Tibial nerve (tissue), 4 donors: ENCODE measurements around the gene ENPP1. TPM values are rescaled to one million over a fixed set of nuclear protein-coding genes. Genes with fewer than 3 reads are reported as not detected.
A peak's percentile ranks its signal among the peaks of the same experiment; 100 is the strongest.

Source experiments
- DNase-seq, 2 donors: peaks; one replicate each; pipeline ENCODE4 v3.0.0-alpha.2; 2019; ENCODE audit warnings: low spot score in 2 of 2
- H3K27ac ChIP-seq, 4 donors: fragments of 200-600 bp; sonication (generic) in 3 of 4; one replicate each; pipeline ENCODE4 v1.5.1; 2017 to 2019; ENCODE audit warnings: mild to moderate bottlenecking in 1 of 4
- H3K27me3 ChIP-seq, 2 donors: fragments of 200-600 bp; sonication (generic) in 1 of 2; one replicate each; pipeline versions ENCODE4 v1.5.1 to v1.6.0; 2017 to 2019
- H3K36me3 ChIP-seq, 3 donors: fragments of 200-600 bp; sonication (generic); one replicate each; pipeline ENCODE4 v1.5.1; 2018 to 2019
- H3K4me1 ChIP-seq, 4 donors: fragments of 200-600 bp; sonication (generic) in 3 of 4; one replicate each; pipeline ENCODE4 v1.5.1; 2017 to 2019
- H3K4me3 ChIP-seq, 4 donors: fragments of 200-600 bp; sonication (generic) in 3 of 4; one replicate each; pipeline ENCODE4 v1.5.1; 2017 to 2019; ENCODE audit warnings: mild to moderate bottlenecking in 1 of 4, moderate library complexity in 1 of 4
- H3K9me3 ChIP-seq, 4 donors: fragments of 200-600 bp; sonication (generic) in 3 of 4; one replicate each; pipeline ENCODE4 v1.5.1; 2017 to 2019
- EP300 ChIP-seq, 2 donors: sonication (generic); formaldehyde crosslinking; IDR thresholded peaks; one replicate each; pipeline ENCODE4 v1.6.1; 2017; ENCODE audit warnings: antibody characterized with exemption in 2 of 2, mild to moderate bottlenecking in 1 of 2
- POLR2A ChIP-seq, 2 donors: fragments of 450-650 bp; IDR thresholded peaks; one replicate each; pipeline ENCODE4 v1.6.1; 2017; ENCODE audit warnings: antibody characterized with exemption in 2 of 2, mild to moderate bottlenecking in 2 of 2, moderate library complexity in 2 of 2
- WGBS, 2 donors: methylation state at CpG; one replicate each; pipeline ENCODE4 v1.1.5; 2018; 5-methylcytosine and 5-hydroxymethylcytosine counted together
- total RNA-seq, 4 donors: library from RNA; depleted of rRNA; stranded (reverse); fragments of >200 nt; gene quantifications; one replicate each; pipeline ENCODE4 v1.1.0, GENCODE V29; 2016
- TF ChIP-seq, protein P1 (sequence below), 5 experiments: fragments of 200-600 bp in 3 of 5; fragments of 450-650 bp in 2 of 5; sonication (generic) in 3 of 5; IDR thresholded peaks; one replicate each; pipeline ENCODE4 v1.5.1; 2016 to 2019; ENCODE audit warnings: antibody characterized with exemption in 5 of 5, mild to moderate bottlenecking in 3 of 5, moderate library complexity in 2 of 5

ENPP1 gene
- total RNA-seq, 4 donors from 2014 or later, result 11.8 to 22.8 (median 18.7) TPM

GRCh38 chr6:131831886-131832285 lies 24.1 kb downstream of the ENPP1 start:
- 40 to 48% methylated on average over 1 of the region's 1 CpG for WGBS, 2 donors
- H3K9me3 ChIP-seq, result no peaks in the 10 kb centered on the region
- H3K27ac ChIP-seq, result peak overlapping the region in 2 of 4 donors; percentile 41 to 48
- H3K36me3 ChIP-seq, result no peaks in the 10 kb centered on the region
- no peak overlapping the region for H3K4me3 ChIP-seq
- no peaks in the 10 kb centered on the region for H3K27me3 ChIP-seq
- H3K4me1 ChIP-seq, result peaks cover 0 to 12% (median 0%) of the 10 kb centered on the region in 4 donors
- TF ChIP-seq EP300 (IDR thresholded peaks at IDR 0.05), result no peak
- TF ChIP-seq, protein P1, sequence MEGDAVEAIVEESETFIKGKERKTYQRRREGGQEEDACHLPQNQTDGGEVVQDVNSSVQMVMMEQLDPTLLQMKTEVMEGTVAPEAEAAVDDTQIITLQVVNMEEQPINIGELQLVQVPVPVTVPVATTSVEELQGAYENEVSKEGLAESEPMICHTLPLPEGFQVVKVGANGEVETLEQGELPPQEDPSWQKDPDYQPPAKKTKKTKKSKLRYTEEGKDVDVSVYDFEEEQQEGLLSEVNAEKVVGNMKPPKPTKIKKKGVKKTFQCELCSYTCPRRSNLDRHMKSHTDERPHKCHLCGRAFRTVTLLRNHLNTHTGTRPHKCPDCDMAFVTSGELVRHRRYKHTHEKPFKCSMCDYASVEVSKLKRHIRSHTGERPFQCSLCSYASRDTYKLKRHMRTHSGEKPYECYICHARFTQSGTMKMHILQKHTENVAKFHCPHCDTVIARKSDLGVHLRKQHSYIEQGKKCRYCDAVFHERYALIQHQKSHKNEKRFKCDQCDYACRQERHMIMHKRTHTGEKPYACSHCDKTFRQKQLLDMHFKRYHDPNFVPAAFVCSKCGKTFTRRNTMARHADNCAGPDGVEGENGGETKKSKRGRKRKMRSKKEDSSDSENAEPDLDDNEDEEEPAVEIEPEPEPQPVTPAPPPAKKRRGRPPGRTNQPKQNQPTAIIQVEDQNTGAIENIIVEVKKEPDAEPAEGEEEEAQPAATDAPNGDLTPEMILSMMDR (IDR thresholded peaks at IDR 0.05), result no peak
- DNase-seq, result no peak

GRCh38 chr6:131832363-131832762 lies 24.5 kb downstream of the ENPP1 start:
- no peaks in the 10 kb centered on the region for H3K36me3 ChIP-seq
- no peaks in the 10 kb centered on the region for H3K9me3 ChIP-seq
- TF ChIP-seq, protein P1 (IDR thresholded peaks at IDR 0.05), result no peak
- TF ChIP-seq EP300 (IDR thresholded peaks at IDR 0.05) (no peak), POLR2A (IDR thresholded peaks at IDR 0.05) (no peak)
- no peaks in the 10 kb centered on the region for H3K27me3 ChIP-seq
- peaks cover 0 to 12% (median 0%) of the 10 kb centered on the region in 4 donors for H3K4me1 ChIP-seq
- peak overlapping the region in 1 of 4 donors; percentile 41 for H3K27ac ChIP-seq
- no peak overlapping the region for H3K4me3 ChIP-seq
- WGBS, 2 donors, result 87 to 89% methylated on average over 1 of the region's 1 CpG
- DNase-seq, result no peak

DNA sequence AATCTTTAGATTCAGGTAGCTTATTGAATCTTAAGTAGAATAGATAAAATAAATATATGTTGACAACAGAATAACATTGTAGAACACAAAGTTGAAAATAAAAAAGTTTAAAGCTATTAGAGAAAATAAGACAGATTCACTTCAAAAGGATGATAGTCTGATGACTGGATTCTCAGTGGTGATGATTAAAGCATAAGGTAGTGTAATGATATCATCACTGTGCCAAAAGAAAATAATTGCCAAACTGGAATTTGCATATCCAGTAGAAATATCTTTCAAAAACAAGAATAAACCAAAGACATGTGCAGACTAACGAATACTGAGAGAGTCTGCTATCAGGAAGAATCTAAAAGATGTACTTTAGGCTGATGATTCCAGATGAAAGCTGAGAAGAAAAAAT lies 30.2 kb downstream of the ENPP1 start:
- no peaks in the 10 kb centered on the region for H3K4me1 ChIP-seq
- H3K27me3 ChIP-seq, result no peaks in the 10 kb centered on the region
- no peaks in the 10 kb centered on the region for H3K9me3 ChIP-seq
- H3K4me3 ChIP-seq, result no peak overlapping the region
- no peak for TF ChIP-seq EP300 (IDR thresholded peaks at IDR 0.05)
- TF ChIP-seq POLR2A (IDR thresholded peaks at IDR 0.05), result no peak
- TF ChIP-seq, protein P1 (IDR thresholded peaks at IDR 0.05), result no peak
- H3K36me3 ChIP-seq, result no peaks in the 10 kb centered on the region
- H3K27ac ChIP-seq, result no peak overlapping the region
- 89 to 90% methylated on average over 1 of the region's 1 CpG for WGBS, 2 donors
- DNase-seq, result no peak

DNA sequence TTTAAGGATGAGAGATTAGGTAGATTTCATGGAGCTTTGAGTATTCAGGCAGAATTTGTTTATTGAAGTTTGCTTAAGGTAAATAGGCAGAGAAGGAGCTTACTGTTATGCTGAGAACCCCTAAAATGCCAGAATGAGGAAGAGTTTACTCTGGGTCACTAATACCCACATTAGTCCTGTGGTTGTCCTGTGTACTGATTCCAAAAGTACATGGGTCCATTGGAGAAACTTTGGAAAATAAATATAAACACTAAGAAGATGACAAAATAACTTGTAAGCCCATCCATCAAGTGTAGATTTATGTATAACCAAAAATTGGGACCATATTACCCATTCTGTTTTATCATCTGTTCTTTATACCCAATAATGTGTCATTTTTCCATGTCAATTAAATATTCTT lies 31.6 kb downstream of the ENPP1 start:
- H3K9me3 ChIP-seq, result no peaks in the 10 kb centered on the region
- no peak for DNase-seq
- H3K4me1 ChIP-seq, result no peaks in the 10 kb centered on the region
- H3K27ac ChIP-seq, result no peak overlapping the region
- H3K27me3 ChIP-seq, result no peaks in the 10 kb centered on the region
- no peaks in the 10 kb centered on the region for H3K36me3 ChIP-seq
- H3K4me3 ChIP-seq, result no peak overlapping the region
- TF ChIP-seq, protein P1 (IDR thresholded peaks at IDR 0.05), result no peak
- TF ChIP-seq EP300 (IDR thresholded peaks at IDR 0.05) (no peak), POLR2A (IDR thresholded peaks at IDR 0.05) (no peak)

DNA sequence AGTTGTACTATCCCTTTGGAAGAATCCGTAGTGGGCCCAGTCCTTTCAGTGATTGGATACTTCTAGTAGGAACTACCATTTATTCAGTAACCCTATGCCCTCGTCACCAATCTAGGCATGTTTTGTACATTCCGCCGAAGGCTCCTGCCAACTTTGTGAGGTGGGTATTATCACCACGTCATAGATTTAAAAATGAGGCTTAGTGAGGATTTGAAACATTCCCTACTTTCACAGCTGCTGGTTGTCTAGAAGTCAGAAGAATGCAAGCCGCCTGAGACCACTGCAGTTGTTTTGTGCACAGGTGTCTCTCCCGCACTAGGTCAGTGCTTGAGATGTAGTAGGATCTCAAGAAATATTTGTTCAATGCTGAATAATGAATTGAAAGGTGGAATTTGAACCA lies 32.6 kb downstream of the ENPP1 start:
- no peaks in the 10 kb centered on the region for H3K4me1 ChIP-seq
- no peak for DNase-seq
- H3K27ac ChIP-seq, result no peak overlapping the region
- TF ChIP-seq, protein P1 (IDR thresholded peaks at IDR 0.05), result no peak
- no peak for TF ChIP-seq POLR2A (IDR thresholded peaks at IDR 0.05)
- 90 to 93% methylated on average over 7 of the region's 7 CpGs for WGBS, 2 donors
- no peaks in the 10 kb centered on the region for H3K9me3 ChIP-seq
- H3K27me3 ChIP-seq, result no peaks in the 10 kb centered on the region
- no peak overlapping the region for H3K4me3 ChIP-seq
- H3K36me3 ChIP-seq, result no peaks in the 10 kb centered on the region
